Progenitor cell of endocrine pancreas (in vitro differentiated cells): ENCODE measurements around the gene CNGA2. TPM values are rescaled to one million over a fixed set of nuclear protein-coding genes. Genes with fewer than 3 reads are reported as not detected.

ENCODE experiments used
- DNase-seq: peaks from one replicate; pipeline ENCODE4 v3.0.0; 2021; ENCODE audit warnings: low spot score; ENCODE audit not compliant: unreplicated experiment
- H3K27ac Mint-ChIP-seq: 2 replicates; pipeline ENCODE4 v1.8.0; 2021; ENCODE audit warnings: mild to moderate bottlenecking, moderate library complexity, mixed read lengths
- H3K27me3 Mint-ChIP-seq: 2 replicates; pipeline ENCODE4 v1.8.0; 2021; ENCODE audit warnings: mixed read lengths
- H3K36me3 Mint-ChIP-seq: 2 replicates; pipeline ENCODE4 v1.8.0; 2022; ENCODE audit warnings: mixed read lengths; ENCODE audit not compliant: insufficient read depth
- H3K4me1 Mint-ChIP-seq: 2 replicates; pipeline ENCODE4 v1.8.0; 2021; ENCODE audit warnings: low read depth, mixed read lengths
- H3K4me3 Mint-ChIP-seq: 2 replicates; pipeline ENCODE4 v1.8.0; 2021; ENCODE audit warnings: low read depth, mild to moderate bottlenecking, moderate library complexity, mixed read lengths
- H3K9me3 Mint-ChIP-seq: 2 replicates; pipeline ENCODE4 v1.8.0; 2021; ENCODE audit warnings: low read depth, mixed read lengths
- total RNA-seq: library from RNA; stranded (reverse); gene quantifications from 2 replicates; pipeline ENCODE4 v1.2.1, GENCODE V29; 2021
- TF ChIP-seq, protein P1 (sequence below): fragments of 200-600 bp; sonication (generic); IDR thresholded peaks from one replicate; pipeline ENCODE4 v1.5.0; 2021; ENCODE audit warnings: antibody characterized with exemption, mild to moderate bottlenecking; ENCODE audit not compliant: unreplicated experiment

The CNGA2 gene
- total RNA-seq, 1 donor from 2014 or later, result not detected

DNA sequence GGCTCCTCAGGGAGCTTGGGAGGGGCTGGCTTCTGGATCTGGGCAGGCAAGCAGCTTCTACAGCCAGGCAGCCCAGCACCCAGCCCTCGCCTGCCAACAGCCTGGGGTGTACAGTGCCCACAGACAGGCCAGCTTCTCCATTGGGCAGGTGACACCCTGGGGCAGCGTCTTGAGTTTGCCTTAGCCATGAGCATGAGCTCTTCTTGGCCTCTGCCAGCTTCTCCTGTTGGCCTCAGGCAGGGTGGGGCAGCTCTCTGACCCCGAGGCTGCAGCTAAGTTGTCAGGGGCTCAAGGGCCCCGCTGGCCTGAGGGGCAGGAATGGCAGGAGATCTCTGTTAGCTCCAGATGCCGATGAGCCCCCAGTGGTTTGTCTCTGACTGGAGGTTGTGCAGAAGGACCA, 7.8 kb upstream of the CNGA2 start:
- no peak for DNase-seq
- no peak overlapping the region for H3K27ac Mint-ChIP-seq
- no peaks in the 10 kb centered on the region for H3K4me1 Mint-ChIP-seq
- no peaks in the 10 kb centered on the region for H3K36me3 Mint-ChIP-seq
- TF ChIP-seq, protein P1, sequence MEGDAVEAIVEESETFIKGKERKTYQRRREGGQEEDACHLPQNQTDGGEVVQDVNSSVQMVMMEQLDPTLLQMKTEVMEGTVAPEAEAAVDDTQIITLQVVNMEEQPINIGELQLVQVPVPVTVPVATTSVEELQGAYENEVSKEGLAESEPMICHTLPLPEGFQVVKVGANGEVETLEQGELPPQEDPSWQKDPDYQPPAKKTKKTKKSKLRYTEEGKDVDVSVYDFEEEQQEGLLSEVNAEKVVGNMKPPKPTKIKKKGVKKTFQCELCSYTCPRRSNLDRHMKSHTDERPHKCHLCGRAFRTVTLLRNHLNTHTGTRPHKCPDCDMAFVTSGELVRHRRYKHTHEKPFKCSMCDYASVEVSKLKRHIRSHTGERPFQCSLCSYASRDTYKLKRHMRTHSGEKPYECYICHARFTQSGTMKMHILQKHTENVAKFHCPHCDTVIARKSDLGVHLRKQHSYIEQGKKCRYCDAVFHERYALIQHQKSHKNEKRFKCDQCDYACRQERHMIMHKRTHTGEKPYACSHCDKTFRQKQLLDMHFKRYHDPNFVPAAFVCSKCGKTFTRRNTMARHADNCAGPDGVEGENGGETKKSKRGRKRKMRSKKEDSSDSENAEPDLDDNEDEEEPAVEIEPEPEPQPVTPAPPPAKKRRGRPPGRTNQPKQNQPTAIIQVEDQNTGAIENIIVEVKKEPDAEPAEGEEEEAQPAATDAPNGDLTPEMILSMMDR, result no peak
- peaks cover 5% of the 10 kb centered on the region for H3K9me3 Mint-ChIP-seq
- peaks cover 13% of the 10 kb centered on the region for H3K27me3 Mint-ChIP-seq
- H3K4me3 Mint-ChIP-seq, result no peak overlapping the region

GRCh38 chrX:151727346-151727745, 7.2 kb upstream of the CNGA2 start:
- H3K27me3 Mint-ChIP-seq, result peaks cover 17% of the 10 kb centered on the region
- peaks cover 5% of the 10 kb centered on the region for H3K9me3 Mint-ChIP-seq
- H3K27ac Mint-ChIP-seq, result no peak overlapping the region
- DNase-seq, result no peak
- H3K36me3 Mint-ChIP-seq, result no peaks in the 10 kb centered on the region
- TF ChIP-seq, protein P1, result no peak
- H3K4me3 Mint-ChIP-seq, result no peak overlapping the region
- no peaks in the 10 kb centered on the region for H3K4me1 Mint-ChIP-seq

DNA sequence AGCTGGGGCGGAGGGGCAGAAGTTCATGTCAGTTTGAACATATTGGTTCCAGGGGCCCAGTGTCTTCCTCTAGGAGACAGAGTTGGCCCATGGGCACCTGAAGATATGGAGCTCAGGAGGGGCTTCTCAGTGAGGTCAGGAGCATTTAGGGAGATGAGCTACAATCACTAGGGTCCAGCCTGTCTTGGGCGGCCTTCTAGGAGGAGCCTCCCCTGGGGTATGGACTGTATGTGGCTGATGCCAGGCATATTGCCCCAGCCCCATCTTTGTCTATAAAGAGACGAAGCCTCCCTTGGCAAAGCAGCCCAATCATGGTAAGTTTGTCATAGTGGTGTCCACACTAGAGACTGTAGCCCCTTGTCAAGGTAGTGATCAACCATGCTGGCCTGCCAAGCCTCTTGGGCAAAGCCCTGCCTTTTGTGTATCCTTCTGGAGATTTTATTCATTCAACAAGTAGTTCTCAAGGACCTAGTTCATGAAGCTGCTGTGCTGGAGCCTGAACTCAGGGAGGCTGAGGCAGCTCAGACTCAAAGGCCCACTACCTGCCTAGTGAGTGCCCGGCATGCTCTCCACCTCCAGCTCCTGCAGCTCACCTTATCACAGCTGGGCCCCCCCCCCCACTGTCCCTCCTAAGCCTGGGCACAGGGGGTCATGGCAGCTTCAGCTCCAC, 5.4 kb upstream of the CNGA2 start:
- TF ChIP-seq, protein P1, result no peak
- no peak for DNase-seq
- Mint-ChIP-seq H3K4me3 (no peak overlapping the region), H3K36me3 (no peaks in the 10 kb centered on the region), H3K27ac (no peak overlapping the region), H3K27me3 (peaks cover 8% of the 10 kb centered on the region), H3K9me3 (peaks cover 7% of the 10 kb centered on the region), H3K4me1 (no peaks in the 10 kb centered on the region)

- Mint-ChIP-seq H3K4me1 (no peaks in the 10 kb centered on the region), H3K9me3 (peaks cover 18% of the 10 kb centered on the region), H3K36me3 (no peaks in the 10 kb centered on the region), H3K4me3 (no peak overlapping the region), H3K27ac (no peak overlapping the region), H3K27me3 (peaks cover 12% of the 10 kb centered on the region)
- no peak for DNase-seq
- TF ChIP-seq, protein P1, result no peak
Measured at GRCh38 chrX:151735219-151735618, 673 bp downstream of the CNGA2 start.

DNA sequence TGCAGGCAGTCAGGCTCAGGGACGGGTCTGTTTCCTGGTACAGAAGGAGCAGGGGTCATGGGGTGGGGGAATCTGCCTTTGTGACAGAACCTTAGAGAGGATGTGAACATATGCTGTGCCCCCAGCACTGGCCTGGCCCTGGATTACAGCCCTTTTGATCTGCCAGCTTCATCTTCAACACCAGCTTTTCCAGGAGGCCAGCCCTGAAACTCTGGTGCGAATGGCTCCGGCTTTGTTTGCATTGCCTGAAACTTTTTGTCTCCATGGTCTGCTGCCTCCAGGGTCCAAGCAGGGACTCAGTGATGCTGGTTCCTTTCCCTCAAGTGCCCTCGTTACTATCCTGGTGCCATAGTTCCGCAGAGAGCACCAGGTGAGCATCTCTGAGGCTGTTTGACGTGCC, 2.1 kb downstream of the CNGA2 start:
- peaks cover 26% of the 10 kb centered on the region for H3K9me3 Mint-ChIP-seq
- no peaks in the 10 kb centered on the region for H3K36me3 Mint-ChIP-seq
- TF ChIP-seq, protein P1, result no peak
- no peak for DNase-seq
- H3K27ac Mint-ChIP-seq, result no peak overlapping the region
- no peak overlapping the region for H3K4me3 Mint-ChIP-seq
- H3K4me1 Mint-ChIP-seq, result no peaks in the 10 kb centered on the region
- peaks cover 16% of the 10 kb centered on the region for H3K27me3 Mint-ChIP-seq
